ENCODE measurements around the gene ADNP2. TPM values are rescaled to one million over a fixed set of nuclear protein-coding genes. Genes with fewer than 3 reads are reported as not detected.

Gene ADNP2
- total and polyA plus RNA-seq, 2 of the 4 experiments (the other 2 are of a cell fraction), result 5.6 to 18.3 TPM

DNA sequence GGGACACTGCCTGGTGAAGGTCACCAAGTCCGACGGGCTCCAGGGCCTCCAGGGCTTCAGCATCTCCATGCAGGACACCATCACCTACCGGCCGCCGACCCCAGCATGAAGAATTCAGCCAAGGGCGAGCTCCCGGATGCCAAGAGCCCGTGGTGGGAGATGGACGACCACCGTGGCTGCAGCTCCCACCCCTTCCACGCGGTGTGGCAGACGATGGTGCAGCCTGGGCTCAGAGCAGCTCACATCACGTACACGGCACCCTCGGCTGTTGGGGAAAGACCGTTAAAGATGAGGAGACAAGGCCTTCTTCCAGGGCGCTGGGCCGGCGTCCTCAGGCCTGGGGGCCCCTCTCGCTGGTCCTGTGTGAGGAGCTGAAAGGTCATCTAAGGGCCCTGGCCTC lies 31.2 kb upstream of the ADNP2 start:
- H2BK120ac ChIP-seq (ENCODE audit: low read depth, low read length), result no peak overlapping the region
- H3K14ac ChIP-seq (replicated peaks; ENCODE audit: low read depth, low read length), result no peak overlapping the region
- H2AK9ac ChIP-seq (replicated peaks; ENCODE audit: low read depth, low read length, poor library complexity), result no peak overlapping the region
- H4K5ac ChIP-seq (ENCODE audit: low read depth, low read length), result no peak overlapping the region
- H3K23ac ChIP-seq (ENCODE audit: low read depth, low read length), result no peak overlapping the region
- no peak overlapping the region for H3K4ac ChIP-seq (ENCODE audit: low read depth, low read length)
- POLR2A ChIA-PET (ENCODE audit: unreplicated experiment), result no interaction called here
- no peak overlapping the region for H3K4me2 ChIP-seq (ENCODE audit: low read depth, low read length)
- intact Hi-C loops (cut with micrococcal nuclease) (no loop called here), in situ Hi-C loops (cut with MboI; ENCODE audit: low sequenced_read_pairs) (no loop called here), dilution Hi-C loops (cut with HindIII; ENCODE audit: low sequenced_read_pairs, unreplicated experiment) (no loop called here)
- H3K4me1 ChIP-seq (ENCODE audit: control insufficient read depth, insufficient read depth, low read length), result no peaks in the 10 kb centered on the region
- DNase-seq (no peak), ATAC-seq (ENCODE audit: low read depth) (no peak)
- H4K91ac ChIP-seq (ENCODE audit: insufficient read depth, low read depth, low read length), result no peak overlapping the region
- no peaks in the 10 kb centered on the region for H3K9me3 ChIP-seq (ENCODE audit: control insufficient read depth, insufficient read depth, low read length)
- H2BK5ac ChIP-seq (ENCODE audit: low read depth, low read length, poor library complexity, severe bottlenecking), result no peak overlapping the region
- 83% methylated on average over 10 of the region's 21 CpGs; no CpG with 5 or more reads in 1 of the 2 experiments for WGBS, 2 experiments (ENCODE audit: extremely low coverage in 2 of 2, insufficient read length in 1 of 2)
- H2AFZ ChIP-seq (replicated peaks; ENCODE audit: low read length, poor library complexity), result no peak overlapping the region
- H3K56ac ChIP-seq (ENCODE audit: extremely low read depth, insufficient read depth, low read length), result no peak overlapping the region
- H3K36me3 ChIP-seq (ENCODE audit: control insufficient read depth, insufficient read depth, low read length), result no peaks in the 10 kb centered on the region
- H3K4me3 ChIP-seq (ENCODE audit: insufficient read depth, low read depth, low read length), result no peak overlapping the region
- CTCF ChIA-PET, result no interaction called here
- H3K9me1 ChIP-seq (ENCODE audit: insufficient read depth, low read length), result no peaks in the 10 kb centered on the region
- H3K27ac ChIP-seq (ENCODE audit: insufficient read depth, low read length), result no peak overlapping the region
- H4K20me1 ChIP-seq (ENCODE audit: insufficient read depth, low read length), result no peaks in the 10 kb centered on the region
- H3K18ac ChIP-seq (ENCODE audit: low read depth, low read length), result no peak overlapping the region
- no TSS peak for BruUV-seq (replicated peaks)
- no peak overlapping the region for H4K8ac ChIP-seq (ENCODE audit: low read depth in 2 of 2, low read length in 2 of 2)
- no peak overlapping the region for H2BK20ac ChIP-seq (ENCODE audit: low read depth, low read length)
- no peak overlapping the region for H2AK5ac ChIP-seq (ENCODE audit: low read depth, low read length)
- H3K27me3 ChIP-seq (ENCODE audit: control insufficient read depth, insufficient read depth, low read length), result peaks cover 17% of the 10 kb centered on the region
- H3K9ac ChIP-seq (ENCODE audit: low read depth, low read length), result no peak overlapping the region
- H2BK15ac ChIP-seq (ENCODE audit: low read depth, low read length), result no peak overlapping the region
- H3K79me1 ChIP-seq (ENCODE audit: low read depth in 1 of 2, low read length in 2 of 2), result no peaks in the 10 kb centered on the region
- TF ChIP-seq SMC3 (IDR thresholded peaks at IDR 0.05; ENCODE audit: low read depth, low read length), result no peak
- TF ChIP-seq CHD1 (IDR thresholded peaks at IDR 0.05; ENCODE audit: low read depth, low read length), result no peak
- no peak for TF ChIP-seq RFX5 (IDR thresholded peaks at IDR 0.05; ENCODE audit: low read depth, low read length)
- TF ChIP-seq RCOR1 (IDR thresholded peaks at IDR 0.05; ENCODE audit: insufficient replicate concordance, low read length), result no peak
- no peak for TF ChIP-seq MXI1 (IDR thresholded peaks at IDR 0.05; ENCODE audit: borderline replicate concordance, low read depth, low read length)
- no peak for TF ChIP-seq BHLHE40 (IDR thresholded peaks at IDR 0.05; ENCODE audit: low read depth, low read length)
- TF ChIP-seq CEBPB (IDR thresholded peaks at IDR 0.05; ENCODE audit: low read depth, low read length), result no peak
- no peak for TF ChIP-seq FOS (IDR thresholded peaks at IDR 0.05; ENCODE audit: low read depth, low read length)
- TF ChIP-seq POLR2A (IDR thresholded peaks at IDR 0.05; ENCODE audit: low read depth, low read length), result no peak
- no peak for TF ChIP-seq MAFK (IDR thresholded peaks at IDR 0.05; ENCODE audit: low read depth, low read length)
- TF ChIP-seq, protein P1, sequence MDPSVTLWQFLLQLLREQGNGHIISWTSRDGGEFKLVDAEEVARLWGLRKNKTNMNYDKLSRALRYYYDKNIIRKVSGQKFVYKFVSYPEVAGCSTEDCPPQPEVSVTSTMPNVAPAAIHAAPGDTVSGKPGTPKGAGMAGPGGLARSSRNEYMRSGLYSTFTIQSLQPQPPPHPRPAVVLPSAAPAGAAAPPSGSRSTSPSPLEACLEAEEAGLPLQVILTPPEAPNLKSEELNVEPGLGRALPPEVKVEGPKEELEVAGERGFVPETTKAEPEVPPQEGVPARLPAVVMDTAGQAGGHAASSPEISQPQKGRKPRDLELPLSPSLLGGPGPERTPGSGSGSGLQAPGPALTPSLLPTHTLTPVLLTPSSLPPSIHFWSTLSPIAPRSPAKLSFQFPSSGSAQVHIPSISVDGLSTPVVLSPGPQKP (IDR thresholded peaks at IDR 0.05; ENCODE audit: borderline replicate concordance, low read depth, low read length), result no peak
- no peak for TF ChIP-seq NFE2L2 (IDR thresholded peaks at IDR 0.05; ENCODE audit: low read depth, low read length)
- TF ChIP-seq RAD21 (IDR thresholded peaks at IDR 0.05; ENCODE audit: low read length), result no peak
- TF ChIP-seq, protein P2, sequence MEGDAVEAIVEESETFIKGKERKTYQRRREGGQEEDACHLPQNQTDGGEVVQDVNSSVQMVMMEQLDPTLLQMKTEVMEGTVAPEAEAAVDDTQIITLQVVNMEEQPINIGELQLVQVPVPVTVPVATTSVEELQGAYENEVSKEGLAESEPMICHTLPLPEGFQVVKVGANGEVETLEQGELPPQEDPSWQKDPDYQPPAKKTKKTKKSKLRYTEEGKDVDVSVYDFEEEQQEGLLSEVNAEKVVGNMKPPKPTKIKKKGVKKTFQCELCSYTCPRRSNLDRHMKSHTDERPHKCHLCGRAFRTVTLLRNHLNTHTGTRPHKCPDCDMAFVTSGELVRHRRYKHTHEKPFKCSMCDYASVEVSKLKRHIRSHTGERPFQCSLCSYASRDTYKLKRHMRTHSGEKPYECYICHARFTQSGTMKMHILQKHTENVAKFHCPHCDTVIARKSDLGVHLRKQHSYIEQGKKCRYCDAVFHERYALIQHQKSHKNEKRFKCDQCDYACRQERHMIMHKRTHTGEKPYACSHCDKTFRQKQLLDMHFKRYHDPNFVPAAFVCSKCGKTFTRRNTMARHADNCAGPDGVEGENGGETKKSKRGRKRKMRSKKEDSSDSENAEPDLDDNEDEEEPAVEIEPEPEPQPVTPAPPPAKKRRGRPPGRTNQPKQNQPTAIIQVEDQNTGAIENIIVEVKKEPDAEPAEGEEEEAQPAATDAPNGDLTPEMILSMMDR (conservative IDR thresholded peaks at IDR 0.05; ENCODE audit: low read depth, low read length), result no peak
- TF ChIP-seq, protein P3, sequence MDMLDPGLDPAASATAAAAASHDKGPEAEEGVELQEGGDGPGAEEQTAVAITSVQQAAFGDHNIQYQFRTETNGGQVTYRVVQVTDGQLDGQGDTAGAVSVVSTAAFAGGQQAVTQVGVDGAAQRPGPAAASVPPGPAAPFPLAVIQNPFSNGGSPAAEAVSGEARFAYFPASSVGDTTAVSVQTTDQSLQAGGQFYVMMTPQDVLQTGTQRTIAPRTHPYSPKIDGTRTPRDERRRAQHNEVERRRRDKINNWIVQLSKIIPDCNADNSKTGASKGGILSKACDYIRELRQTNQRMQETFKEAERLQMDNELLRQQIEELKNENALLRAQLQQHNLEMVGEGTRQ (IDR thresholded peaks at IDR 0.05; ENCODE audit: low read depth, low read length), result no peak
- no peak for TF ChIP-seq MAZ (IDR thresholded peaks at IDR 0.05; ENCODE audit: borderline replicate concordance, low read depth, low read length)

Data from IMR-90 (cell line).